SK-N-SH (cell line): ENCODE data around the gene RALGDS.

Experiments used
- EP300 ChIP-seq, 2 experiments: IDR thresholded peaks; 2 replicates each; pipeline versions ENCODE4 v1.4.0 to v1.6.1; 2012; ENCODE audit warnings: borderline replicate concordance in 1 of 2, low read depth in 1 of 2, low read length in 1 of 2
- EZH2phosphoT487 ChIP-seq: fragments of 200-600 bp; sonication (generic); IDR thresholded peaks from 2 replicates; pipeline ENCODE4 v1.6.1; 2017; ENCODE audit warnings: low read depth, mixed run types, mild to moderate bottlenecking, antibody characterized with exemption, moderate library complexity, borderline replicate concordance
- POLR2AphosphoS5 ChIP-seq: IDR thresholded peaks from 2 replicates; pipeline ENCODE4 v1.6.1; 2012; ENCODE audit warnings: low read depth, low read length
- RCOR1 ChIP-seq: fragments of 150-350 bp; IDR thresholded peaks from 2 replicates; pipeline ENCODE4 v1.6.1; 2017; ENCODE audit warnings: antibody characterized with exemption, low read length
- TAF1 ChIP-seq: IDR thresholded peaks from 2 replicates; pipeline ENCODE4 v1.6.1; 2012; ENCODE audit warnings: low read depth, mild to moderate bottlenecking, low read length, moderate library complexity, borderline replicate concordance
- TEAD4 ChIP-seq: IDR thresholded peaks from 2 replicates; pipeline ENCODE4 v1.4.0; 2012; ENCODE audit warnings: mild to moderate bottlenecking, borderline replicate concordance; ENCODE audit not compliant: insufficient read depth
- TF ChIP-seq, protein P1 (sequence below): fragments of 150-350 bp; IDR thresholded peaks from 2 replicates; pipeline ENCODE4 v1.6.1; 2017; ENCODE audit warnings: antibody characterized with exemption, low read length, low read depth, borderline replicate concordance
- TF ChIP-seq, protein P2 (sequence below): fragments of 200-600 bp; sonication (generic); IDR thresholded peaks from 2 replicates; pipeline ENCODE4 v1.6.1; 2017; ENCODE audit warnings: antibody characterized with exemption, mild to moderate bottlenecking, moderate library complexity
- TF ChIP-seq, protein P3 (sequence below): IDR thresholded peaks from 2 replicates; pipeline ENCODE4 v1.6.1; 2012; ENCODE audit warnings: mild to moderate bottlenecking, low read depth, low read length, moderate library complexity
- TF ChIP-seq, protein P4 (sequence below): IDR thresholded peaks from 2 replicates; pipeline ENCODE4 v1.4.0; 2012; ENCODE audit warnings: low read depth, borderline replicate concordance

DNA sequence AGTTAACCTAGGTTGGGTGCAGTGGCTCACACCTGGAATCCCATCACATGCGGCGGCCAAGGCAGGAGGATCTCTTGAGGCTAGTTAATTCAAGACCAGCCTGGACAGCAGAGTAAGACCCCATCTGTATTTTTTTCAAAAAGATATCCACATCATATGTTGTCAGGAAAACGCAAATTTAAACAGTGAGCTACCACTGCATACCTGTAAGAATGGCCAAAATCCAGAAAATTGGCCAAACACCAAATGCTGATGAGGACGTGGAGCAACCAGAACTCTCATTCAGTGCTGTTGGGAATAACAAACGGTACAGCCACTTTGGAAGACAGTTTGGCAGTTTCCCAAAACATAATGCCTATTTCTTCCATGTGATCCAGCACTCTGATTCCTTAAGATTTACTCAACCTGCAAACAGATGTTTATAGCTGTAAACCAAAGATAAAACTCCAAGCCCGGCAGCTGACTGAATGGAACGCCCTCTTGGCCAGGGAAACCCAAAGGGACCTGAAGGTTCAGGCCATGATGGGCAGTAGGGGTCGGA, 46.9 kb downstream of the RALGDS start:
- TF ChIP-seq, protein P1, sequence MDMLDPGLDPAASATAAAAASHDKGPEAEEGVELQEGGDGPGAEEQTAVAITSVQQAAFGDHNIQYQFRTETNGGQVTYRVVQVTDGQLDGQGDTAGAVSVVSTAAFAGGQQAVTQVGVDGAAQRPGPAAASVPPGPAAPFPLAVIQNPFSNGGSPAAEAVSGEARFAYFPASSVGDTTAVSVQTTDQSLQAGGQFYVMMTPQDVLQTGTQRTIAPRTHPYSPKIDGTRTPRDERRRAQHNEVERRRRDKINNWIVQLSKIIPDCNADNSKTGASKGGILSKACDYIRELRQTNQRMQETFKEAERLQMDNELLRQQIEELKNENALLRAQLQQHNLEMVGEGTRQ = no peak
- TF ChIP-seq, protein P2, sequence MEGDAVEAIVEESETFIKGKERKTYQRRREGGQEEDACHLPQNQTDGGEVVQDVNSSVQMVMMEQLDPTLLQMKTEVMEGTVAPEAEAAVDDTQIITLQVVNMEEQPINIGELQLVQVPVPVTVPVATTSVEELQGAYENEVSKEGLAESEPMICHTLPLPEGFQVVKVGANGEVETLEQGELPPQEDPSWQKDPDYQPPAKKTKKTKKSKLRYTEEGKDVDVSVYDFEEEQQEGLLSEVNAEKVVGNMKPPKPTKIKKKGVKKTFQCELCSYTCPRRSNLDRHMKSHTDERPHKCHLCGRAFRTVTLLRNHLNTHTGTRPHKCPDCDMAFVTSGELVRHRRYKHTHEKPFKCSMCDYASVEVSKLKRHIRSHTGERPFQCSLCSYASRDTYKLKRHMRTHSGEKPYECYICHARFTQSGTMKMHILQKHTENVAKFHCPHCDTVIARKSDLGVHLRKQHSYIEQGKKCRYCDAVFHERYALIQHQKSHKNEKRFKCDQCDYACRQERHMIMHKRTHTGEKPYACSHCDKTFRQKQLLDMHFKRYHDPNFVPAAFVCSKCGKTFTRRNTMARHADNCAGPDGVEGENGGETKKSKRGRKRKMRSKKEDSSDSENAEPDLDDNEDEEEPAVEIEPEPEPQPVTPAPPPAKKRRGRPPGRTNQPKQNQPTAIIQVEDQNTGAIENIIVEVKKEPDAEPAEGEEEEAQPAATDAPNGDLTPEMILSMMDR = no peak
- no peak for TF ChIP-seq POLR2AphosphoS5
- TF ChIP-seq, protein P3, sequence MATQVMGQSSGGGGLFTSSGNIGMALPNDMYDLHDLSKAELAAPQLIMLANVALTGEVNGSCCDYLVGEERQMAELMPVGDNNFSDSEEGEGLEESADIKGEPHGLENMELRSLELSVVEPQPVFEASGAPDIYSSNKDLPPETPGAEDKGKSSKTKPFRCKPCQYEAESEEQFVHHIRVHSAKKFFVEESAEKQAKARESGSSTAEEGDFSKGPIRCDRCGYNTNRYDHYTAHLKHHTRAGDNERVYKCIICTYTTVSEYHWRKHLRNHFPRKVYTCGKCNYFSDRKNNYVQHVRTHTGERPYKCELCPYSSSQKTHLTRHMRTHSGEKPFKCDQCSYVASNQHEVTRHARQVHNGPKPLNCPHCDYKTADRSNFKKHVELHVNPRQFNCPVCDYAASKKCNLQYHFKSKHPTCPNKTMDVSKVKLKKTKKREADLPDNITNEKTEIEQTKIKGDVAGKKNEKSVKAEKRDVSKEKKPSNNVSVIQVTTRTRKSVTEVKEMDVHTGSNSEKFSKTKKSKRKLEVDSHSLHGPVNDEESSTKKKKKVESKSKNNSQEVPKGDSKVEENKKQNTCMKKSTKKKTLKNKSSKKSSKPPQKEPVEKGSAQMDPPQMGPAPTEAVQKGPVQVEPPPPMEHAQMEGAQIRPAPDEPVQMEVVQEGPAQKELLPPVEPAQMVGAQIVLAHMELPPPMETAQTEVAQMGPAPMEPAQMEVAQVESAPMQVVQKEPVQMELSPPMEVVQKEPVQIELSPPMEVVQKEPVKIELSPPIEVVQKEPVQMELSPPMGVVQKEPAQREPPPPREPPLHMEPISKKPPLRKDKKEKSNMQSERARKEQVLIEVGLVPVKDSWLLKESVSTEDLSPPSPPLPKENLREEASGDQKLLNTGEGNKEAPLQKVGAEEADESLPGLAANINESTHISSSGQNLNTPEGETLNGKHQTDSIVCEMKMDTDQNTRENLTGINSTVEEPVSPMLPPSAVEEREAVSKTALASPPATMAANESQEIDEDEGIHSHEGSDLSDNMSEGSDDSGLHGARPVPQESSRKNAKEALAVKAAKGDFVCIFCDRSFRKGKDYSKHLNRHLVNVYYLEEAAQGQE = no peak
- TF ChIP-seq, protein P4, sequence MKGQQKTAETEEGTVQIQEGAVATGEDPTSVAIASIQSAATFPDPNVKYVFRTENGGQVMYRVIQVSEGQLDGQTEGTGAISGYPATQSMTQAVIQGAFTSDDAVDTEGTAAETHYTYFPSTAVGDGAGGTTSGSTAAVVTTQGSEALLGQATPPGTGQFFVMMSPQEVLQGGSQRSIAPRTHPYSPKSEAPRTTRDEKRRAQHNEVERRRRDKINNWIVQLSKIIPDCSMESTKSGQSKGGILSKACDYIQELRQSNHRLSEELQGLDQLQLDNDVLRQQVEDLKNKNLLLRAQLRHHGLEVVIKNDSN = no peak
- no peak for TF ChIP-seq TEAD4
- no peak for TF ChIP-seq EP300 (IDR thresholded peaks at IDR 0.05; ENCODE audit: borderline replicate concordance in 1 of 2, low read depth in 1 of 2, low read length in 1 of 2)
- TF ChIP-seq EZH2phosphoT487 = no peak
- no peak for TF ChIP-seq TAF1
- TF ChIP-seq RCOR1 = no peak
